Transverse colon (tissue), 4 donors: ENCODE results near the gene SWT1.

Experiments
- EP300 ChIP-seq: sonication (generic); formaldehyde crosslinking; IDR thresholded peaks from one replicate; pipeline ENCODE4 v1.6.1; 2017; ENCODE audit warnings: antibody characterized with exemption, low read depth
- POLR2A ChIP-seq: fragments of 450-650 bp; IDR thresholded peaks from one replicate; pipeline ENCODE4 v1.6.1; 2016; ENCODE audit warnings: antibody characterized with exemption, mild to moderate bottlenecking, moderate library complexity
- POLR2AphosphoS5 ChIP-seq, 3 donors: sonication (generic); formaldehyde crosslinking; IDR thresholded peaks; one replicate each; pipeline ENCODE4 v1.6.1; 2016; ENCODE audit warnings: antibody characterized with exemption in 3 of 3
- TF ChIP-seq, protein P1 (sequence below), 5 experiments: fragments of 200-600 bp in 3 of 5; fragments of 450-650 bp in 2 of 5; sonication (generic) in 3 of 5; IDR thresholded peaks; 1 replicate in 2 of 5; 2 replicates in 3 of 5; pipeline ENCODE4 v1.5.1; 2016 to 2017; ENCODE audit warnings: antibody characterized with exemption in 5 of 5, inconsistent platforms in 3 of 5, mild to moderate bottlenecking in 2 of 5, moderate library complexity in 1 of 5

DNA sequence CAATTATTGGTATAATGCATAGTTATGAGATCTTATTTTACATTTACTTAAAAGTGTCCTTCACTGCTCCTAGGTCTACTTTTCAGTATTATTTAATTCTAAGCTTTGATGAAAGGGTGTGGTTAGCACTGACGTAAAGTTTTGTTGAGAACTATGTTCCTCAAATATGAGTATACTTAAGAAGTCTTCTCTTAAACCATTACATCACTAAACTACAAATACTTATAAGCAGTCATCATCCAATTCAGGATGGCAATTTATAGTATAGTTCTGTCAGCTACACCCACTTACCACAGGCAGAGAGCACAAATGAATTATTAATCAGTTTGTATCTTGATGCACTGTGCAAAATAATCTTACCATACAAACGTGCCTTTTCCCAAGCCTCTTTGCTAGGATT lies 27.3 kb upstream of the SWT1 start:
- TF ChIP-seq POLR2A (no peak), POLR2AphosphoS5 (IDR thresholded peaks at IDR 0.05) (no peak), EP300 (no peak)
- TF ChIP-seq, protein P1, sequence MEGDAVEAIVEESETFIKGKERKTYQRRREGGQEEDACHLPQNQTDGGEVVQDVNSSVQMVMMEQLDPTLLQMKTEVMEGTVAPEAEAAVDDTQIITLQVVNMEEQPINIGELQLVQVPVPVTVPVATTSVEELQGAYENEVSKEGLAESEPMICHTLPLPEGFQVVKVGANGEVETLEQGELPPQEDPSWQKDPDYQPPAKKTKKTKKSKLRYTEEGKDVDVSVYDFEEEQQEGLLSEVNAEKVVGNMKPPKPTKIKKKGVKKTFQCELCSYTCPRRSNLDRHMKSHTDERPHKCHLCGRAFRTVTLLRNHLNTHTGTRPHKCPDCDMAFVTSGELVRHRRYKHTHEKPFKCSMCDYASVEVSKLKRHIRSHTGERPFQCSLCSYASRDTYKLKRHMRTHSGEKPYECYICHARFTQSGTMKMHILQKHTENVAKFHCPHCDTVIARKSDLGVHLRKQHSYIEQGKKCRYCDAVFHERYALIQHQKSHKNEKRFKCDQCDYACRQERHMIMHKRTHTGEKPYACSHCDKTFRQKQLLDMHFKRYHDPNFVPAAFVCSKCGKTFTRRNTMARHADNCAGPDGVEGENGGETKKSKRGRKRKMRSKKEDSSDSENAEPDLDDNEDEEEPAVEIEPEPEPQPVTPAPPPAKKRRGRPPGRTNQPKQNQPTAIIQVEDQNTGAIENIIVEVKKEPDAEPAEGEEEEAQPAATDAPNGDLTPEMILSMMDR (IDR thresholded peaks at IDR 0.05): no peak
